Measurements from ENCODE around the gene TUBB6.

DNA sequence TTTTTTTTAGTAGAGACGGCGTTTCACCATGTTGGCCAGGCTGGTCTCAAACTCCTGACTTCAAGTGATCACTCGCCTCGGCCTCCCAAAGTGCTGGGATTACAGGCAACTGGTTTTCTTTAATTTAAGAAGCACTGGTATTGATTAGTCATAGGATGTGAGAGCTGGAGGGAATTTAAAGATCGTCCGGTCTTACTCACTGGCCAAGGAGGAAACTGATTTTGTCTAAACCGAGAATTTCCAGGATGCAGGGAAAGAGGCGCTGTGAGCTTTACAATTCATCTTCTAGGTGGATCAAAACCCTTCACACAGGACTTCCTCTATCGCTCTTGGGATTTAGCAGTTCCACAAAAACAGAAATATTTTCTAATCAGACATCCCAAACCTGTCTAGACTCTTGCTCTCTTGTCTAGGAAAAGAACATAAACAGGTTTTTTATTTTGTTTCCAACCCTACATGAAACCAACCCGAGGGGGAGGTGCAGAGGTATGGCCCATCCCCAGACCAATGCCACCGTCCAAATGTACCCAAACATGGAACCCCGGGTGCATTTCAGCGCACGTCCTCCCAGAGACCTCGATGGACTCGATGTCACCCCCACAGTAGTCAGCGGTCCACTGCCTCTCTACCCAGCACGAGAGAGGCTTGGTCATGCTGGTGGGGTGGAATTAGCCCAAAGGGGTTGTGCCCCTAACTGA lies 12.5 kb upstream of the TUBB6 start:
- TF ChIP-seq, protein P1, sequence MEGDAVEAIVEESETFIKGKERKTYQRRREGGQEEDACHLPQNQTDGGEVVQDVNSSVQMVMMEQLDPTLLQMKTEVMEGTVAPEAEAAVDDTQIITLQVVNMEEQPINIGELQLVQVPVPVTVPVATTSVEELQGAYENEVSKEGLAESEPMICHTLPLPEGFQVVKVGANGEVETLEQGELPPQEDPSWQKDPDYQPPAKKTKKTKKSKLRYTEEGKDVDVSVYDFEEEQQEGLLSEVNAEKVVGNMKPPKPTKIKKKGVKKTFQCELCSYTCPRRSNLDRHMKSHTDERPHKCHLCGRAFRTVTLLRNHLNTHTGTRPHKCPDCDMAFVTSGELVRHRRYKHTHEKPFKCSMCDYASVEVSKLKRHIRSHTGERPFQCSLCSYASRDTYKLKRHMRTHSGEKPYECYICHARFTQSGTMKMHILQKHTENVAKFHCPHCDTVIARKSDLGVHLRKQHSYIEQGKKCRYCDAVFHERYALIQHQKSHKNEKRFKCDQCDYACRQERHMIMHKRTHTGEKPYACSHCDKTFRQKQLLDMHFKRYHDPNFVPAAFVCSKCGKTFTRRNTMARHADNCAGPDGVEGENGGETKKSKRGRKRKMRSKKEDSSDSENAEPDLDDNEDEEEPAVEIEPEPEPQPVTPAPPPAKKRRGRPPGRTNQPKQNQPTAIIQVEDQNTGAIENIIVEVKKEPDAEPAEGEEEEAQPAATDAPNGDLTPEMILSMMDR (IDR thresholded peaks at IDR 0.05) = no peak
- no peak for TF ChIP-seq POLR2A (IDR thresholded peaks at IDR 0.05)
